Measurements from ENCODE around the gene RELA. TPM values are rescaled to one million over a fixed set of nuclear protein-coding genes. Genes with fewer than 3 reads are reported as not detected.

RELA gene
- polyA plus RNA-seq, 2 of the 4 experiments (the other 2 are of a cell fraction) = 28.9 to 55.1 TPM

GRCh38 chr11:65651589-65652510 lies 10.9 kb downstream of the RELA start:
- ChIA-PET CTCF (interaction anchor here (0.7 to 2.3 kb wide), 4 partner anchors 13 to 83 kb away, joined by 3 to 18 read pairs (median 3); no protein-coding TSS in a partner anchor), POLR2A (interaction anchor here (1.3 to 2.2 kb wide), 6 partner anchors 8 to 60 kb away, joined by 3 to 27 read pairs (median 6); partner anchors contain the start of genes KAT5, RELA and SIPA1)
- peak overlapping the region; percentile 83 for H3K4me2 ChIP-seq
- FAIRE-seq (no peak), DNase-seq (ENCODE audit: low read depth in 1 of 2, low spot score in 1 of 2) (no peak), ATAC-seq (peak; percentile 1 to 15)
- peak; percentile 77 for TF ChIP-seq ZFP36 (IDR thresholded peaks at IDR 0.05; ENCODE audit: borderline replicate concordance, partially characterized antibody)
- no peak for TF ChIP-seq RNF2 (IDR thresholded peaks at IDR 0.05; ENCODE audit: borderline replicate concordance, low read depth)
- no peak for TF ChIP-seq RARB (CRISPR knock-in tag; IDR thresholded peaks at IDR 0.05)
- H3K27ac ChIP-seq = peak overlapping the region; percentile 92
- peaks cover 17% of the 10 kb centered on the region for H3K4me1 ChIP-seq
- no peaks in the 10 kb centered on the region for H3K9me3 ChIP-seq
- WGBS (ENCODE audit: missing lambda C conversion rate) = 57% methylated on average over 28 of the region's 28 CpGs
- H3K4me3 ChIP-seq = peak overlapping the region; percentile 53

DNA sequence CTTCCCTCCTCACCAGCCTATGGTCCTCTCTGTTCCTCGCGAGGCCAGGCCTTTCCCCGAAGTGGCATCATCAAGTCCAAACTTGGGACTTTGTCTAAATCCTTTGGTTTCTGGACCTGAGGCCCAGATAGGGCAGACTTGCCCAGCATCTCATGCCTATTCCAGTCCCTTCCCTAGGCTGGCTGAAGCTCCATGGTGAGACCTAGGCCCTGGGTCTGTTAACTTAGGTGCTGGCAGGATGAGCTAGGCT lies 11.5 kb downstream of the RELA start:
- DNase-seq (ENCODE audit: low read depth in 1 of 2, low spot score in 1 of 2) (no peak), FAIRE-seq (no peak), ATAC-seq (no peak)
- peaks cover 17% of the 10 kb centered on the region for H3K4me1 ChIP-seq
- 90% methylated on average over 3 of the region's 3 CpGs for WGBS (ENCODE audit: missing lambda C conversion rate)
- H3K27ac ChIP-seq = no peak overlapping the region
- H3K9me3 ChIP-seq = no peaks in the 10 kb centered on the region
- ChIA-PET CTCF (interaction anchor here (0.7 kb wide), 1 partner anchor 12 kb away, joined by 3 read pairs; no protein-coding TSS in a partner anchor), POLR2A (no interaction called here)
- TF ChIP-seq EHF (CRISPR knock-in tag; IDR thresholded peaks at IDR 0.05) = no peak
- TF ChIP-seq MAZ (IDR thresholded peaks at IDR 0.05; ENCODE audit: borderline replicate concordance, low read depth, low read length) = no peak
- no peak for TF ChIP-seq RARB (CRISPR knock-in tag; IDR thresholded peaks at IDR 0.05)
- no peak for TF ChIP-seq ZSCAN20 (CRISPR knock-in tag; IDR thresholded peaks at IDR 0.05)
- TF ChIP-seq NPAS2 (CRISPR knock-in tag; IDR thresholded peaks at IDR 0.05; ENCODE audit: borderline replicate concordance) = no peak
- TF ChIP-seq JUN (IDR thresholded peaks at IDR 0.05) = no peak
- no peak for TF ChIP-seq NR3C1 (IDR thresholded peaks at IDR 0.05)
- no peak for TF ChIP-seq CBX2 (IDR thresholded peaks at IDR 0.05; ENCODE audit: borderline replicate concordance, low read depth)
- TF ChIP-seq POLR2AphosphoS2 (conservative IDR thresholded peaks at IDR 0.05; ENCODE audit: low read length) = no peak
- TF ChIP-seq, protein P1, sequence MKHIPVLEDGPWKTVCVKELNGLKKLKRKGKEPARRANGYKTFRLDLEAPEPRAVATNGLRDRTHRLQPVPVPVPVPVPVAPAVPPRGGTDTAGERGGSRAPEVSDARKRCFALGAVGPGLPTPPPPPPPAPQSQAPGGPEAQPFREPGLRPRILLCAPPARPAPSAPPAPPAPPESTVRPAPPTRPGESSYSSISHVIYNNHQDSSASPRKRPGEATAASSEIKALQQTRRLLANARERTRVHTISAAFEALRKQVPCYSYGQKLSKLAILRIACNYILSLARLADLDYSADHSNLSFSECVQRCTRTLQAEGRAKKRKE (CRISPR knock-in tag; IDR thresholded peaks at IDR 0.05; ENCODE audit: low read depth) = no peak
- no peak for TF ChIP-seq SMC3 (IDR thresholded peaks at IDR 0.05)
- TF ChIP-seq CHD4 (IDR thresholded peaks at IDR 0.05; ENCODE audit: borderline replicate concordance) = no peak
- no peak for TF ChIP-seq ESRRA (IDR thresholded peaks at IDR 0.05; ENCODE audit: borderline replicate concordance, low read length)
- no peak for TF ChIP-seq HDAC2 (IDR thresholded peaks at IDR 0.05)
- TF ChIP-seq CHD2 (IDR thresholded peaks at IDR 0.05; ENCODE audit: low read length, partially characterized antibody) = no peak
- no peak for TF ChIP-seq HOXA7 (CRISPR knock-in tag; IDR thresholded peaks at IDR 0.05)
- TF ChIP-seq RNF2 (IDR thresholded peaks at IDR 0.05; ENCODE audit: borderline replicate concordance, low read depth) = no peak
- no peak for TF ChIP-seq MYC (IDR thresholded peaks at IDR 0.05; ENCODE audit: borderline replicate concordance, low read length)
- TF ChIP-seq HOXB13 (CRISPR knock-in tag; IDR thresholded peaks at IDR 0.05; ENCODE audit: low read depth) = no peak
- no peak for TF ChIP-seq BHLHE40 (IDR thresholded peaks at IDR 0.05; ENCODE audit: low read depth, low read length)
- H3K4me3 ChIP-seq = no peak overlapping the region
- H3K4me2 ChIP-seq = no peak overlapping the region

DNA sequence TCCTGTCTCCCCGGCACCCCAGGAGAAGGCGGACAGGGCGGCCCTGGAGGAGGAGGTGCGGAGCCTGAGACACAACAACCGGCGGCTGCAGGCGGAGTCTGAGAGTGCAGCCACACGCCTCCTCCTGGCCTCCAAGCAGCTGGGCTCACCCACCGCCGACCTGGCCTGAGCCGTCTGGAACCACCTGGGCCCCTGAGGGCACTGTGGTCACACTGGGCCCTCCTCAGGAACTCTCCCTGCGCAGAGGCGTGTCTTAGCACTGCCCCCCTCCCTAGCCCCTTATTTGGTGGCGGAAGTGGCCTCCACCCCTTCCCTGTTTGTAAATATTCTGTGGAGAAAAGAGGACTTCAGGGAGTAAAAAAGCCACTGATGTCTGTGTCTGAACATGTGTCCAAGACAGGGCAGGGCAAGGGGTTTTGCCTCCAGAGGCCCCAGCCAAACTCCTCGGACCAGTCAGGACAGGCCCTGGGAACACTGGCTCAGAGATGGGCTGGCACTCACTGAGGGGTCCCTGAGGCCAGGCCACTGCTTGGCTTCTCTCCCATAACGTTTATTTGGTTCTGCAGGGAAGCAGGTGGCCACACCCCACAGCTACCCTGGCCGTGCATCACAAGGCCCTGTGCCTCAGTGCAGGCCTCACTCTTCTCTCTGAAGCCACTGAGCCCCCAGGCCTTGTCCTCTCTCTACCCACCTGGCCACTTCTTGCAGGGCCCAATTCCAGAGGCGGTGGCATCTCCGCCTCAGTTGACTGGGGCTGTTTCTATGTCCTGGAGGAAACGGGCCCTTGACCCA lies 12.0 kb downstream of the RELA start:
- DNase-seq (ENCODE audit: low read depth in 1 of 2, low spot score in 1 of 2) (no peak), FAIRE-seq (no peak), ATAC-seq (no peak)
- Histone ChIP-seq H3K4me1 (peaks cover 17% of the 10 kb centered on the region), H3K4me2 (no peak overlapping the region), H3K27ac (no peak overlapping the region), H3K4me3 (no peak overlapping the region), H3K9me3 (no peaks in the 10 kb centered on the region)
- TF ChIP-seq RNF2 (IDR thresholded peaks at IDR 0.05; ENCODE audit: borderline replicate concordance, low read depth) (no peak), NFE2L2 (conservative IDR thresholded peaks at IDR 0.05; ENCODE audit: low read length) (no peak), EHMT2 (IDR thresholded peaks at IDR 0.05; ENCODE audit: low read depth) (no peak), ZSCAN20 (CRISPR knock-in tag; IDR thresholded peaks at IDR 0.05) (no peak), NR3C1 (IDR thresholded peaks at IDR 0.05) (no peak), BHLHE40 (IDR thresholded peaks at IDR 0.05; ENCODE audit: low read depth, low read length) (no peak)
- ChIA-PET CTCF (interaction anchor here (1.8 to 3.6 kb wide), 2 partner anchors 25 to 168 kb away, joined by 4 to 16 read pairs; no protein-coding TSS in a partner anchor), POLR2A (interaction anchor here (1.4 kb wide), 1 partner anchor 13 kb away, joined by 4 read pairs; no protein-coding TSS in a partner anchor)
- 81% methylated on average over 16 of the region's 20 CpGs for WGBS (ENCODE audit: missing lambda C conversion rate)
